Stimulated activated CD4-positive, alpha-beta T cell treated with anti-CD3 and anti-CD28 coated beads, TNF-alpha, amount 100 ng/mL, for 24 hours (primary cell): ENCODE results near the gene C19orf33.

Experiments used
- DNase-seq, 3 experiments: peaks; one replicate each; pipeline ENCODE4 v3.0.0-alpha.2; 2020; ENCODE audit warnings: low read depth in 3 of 3

Gene C19orf33

DNA sequence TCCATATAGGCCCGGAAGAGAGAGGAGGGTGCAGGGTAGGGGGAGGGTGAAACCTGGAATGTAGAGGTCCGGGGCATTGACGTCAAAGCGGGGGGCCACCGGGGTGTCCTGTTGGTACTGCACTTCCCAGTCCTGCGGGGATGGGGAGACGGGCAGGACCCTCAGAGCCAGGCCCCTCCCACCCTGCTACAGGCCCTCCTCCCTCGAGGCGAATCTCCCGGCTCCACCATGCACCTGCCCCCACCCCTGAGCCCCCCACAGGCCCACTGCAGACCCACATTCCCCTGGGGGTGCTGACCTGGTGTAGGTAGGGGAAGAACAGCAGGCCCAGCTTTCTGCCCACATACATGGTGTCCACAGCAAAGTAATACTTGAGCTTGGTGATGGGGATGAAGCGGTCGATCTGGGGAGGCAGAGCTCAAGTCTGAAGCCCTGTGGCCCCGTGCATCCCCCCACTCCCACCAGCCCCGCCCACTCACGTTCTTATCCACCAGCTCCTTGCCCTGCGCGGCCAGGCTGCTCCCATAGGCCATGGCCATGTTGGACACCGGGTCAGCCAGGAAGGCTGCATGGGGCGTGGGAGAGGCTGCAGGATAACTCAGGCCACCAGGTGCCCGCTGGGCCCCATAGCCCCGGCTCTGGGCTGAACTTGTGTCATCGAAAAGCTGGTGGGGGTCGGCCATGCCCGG is 5.0 kb downstream of the C19orf33 start:
- DNase-seq: no peak

DNA sequence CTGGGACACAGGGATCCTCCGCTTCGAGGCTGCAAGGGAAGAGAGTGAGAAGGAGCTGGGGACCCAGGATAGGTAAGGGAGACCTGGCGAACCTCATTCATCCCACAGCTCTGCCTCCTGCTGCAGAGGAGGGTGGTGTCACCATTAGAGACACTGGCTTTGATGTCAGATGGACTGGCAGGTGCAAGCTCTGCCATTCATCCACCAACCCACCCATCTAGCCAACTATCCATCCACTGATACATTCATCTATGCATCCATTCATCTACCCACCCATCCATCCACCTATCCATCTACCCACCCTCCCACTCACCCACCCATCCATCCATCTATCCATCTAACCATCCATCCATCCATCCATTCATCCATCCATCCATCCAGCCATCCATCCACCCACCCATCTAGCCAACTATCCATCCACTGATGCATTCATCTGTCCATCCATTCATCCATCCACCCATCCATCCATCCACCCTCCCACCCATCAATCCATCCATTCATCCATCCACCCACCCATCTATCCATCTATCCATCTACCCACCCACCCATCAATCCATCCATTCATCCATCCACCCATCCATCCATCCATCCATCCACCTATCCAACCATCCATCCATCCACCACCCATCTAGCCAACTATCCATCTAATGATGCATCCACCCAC is 5.7 kb downstream of the C19orf33 start:
- no peak for DNase-seq

- no peak for DNase-seq
Observed at GRCh38 chr19:38310279-38310670, 6.2 kb downstream of the C19orf33 start.

DNA sequence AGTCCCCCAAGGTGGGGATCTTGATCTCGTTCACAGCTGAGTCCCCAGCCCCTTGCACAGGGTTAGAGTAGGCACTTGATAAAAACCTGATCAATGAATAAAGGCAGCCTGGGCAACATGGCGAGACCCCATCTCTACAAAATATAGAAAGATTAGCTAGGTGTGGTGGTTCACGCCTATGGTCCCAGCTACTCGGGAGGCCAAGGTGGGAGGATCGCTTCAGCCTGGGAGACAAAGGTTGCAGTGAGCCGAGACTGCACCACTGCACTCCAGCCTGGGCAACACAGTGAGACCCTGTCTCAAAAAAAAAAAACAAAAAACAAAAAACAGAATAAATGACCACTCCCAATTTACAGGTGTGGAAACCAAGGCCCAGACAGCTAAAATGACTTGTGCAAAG is 6.9 kb downstream of the C19orf33 start:
- no peak for DNase-seq

DNA sequence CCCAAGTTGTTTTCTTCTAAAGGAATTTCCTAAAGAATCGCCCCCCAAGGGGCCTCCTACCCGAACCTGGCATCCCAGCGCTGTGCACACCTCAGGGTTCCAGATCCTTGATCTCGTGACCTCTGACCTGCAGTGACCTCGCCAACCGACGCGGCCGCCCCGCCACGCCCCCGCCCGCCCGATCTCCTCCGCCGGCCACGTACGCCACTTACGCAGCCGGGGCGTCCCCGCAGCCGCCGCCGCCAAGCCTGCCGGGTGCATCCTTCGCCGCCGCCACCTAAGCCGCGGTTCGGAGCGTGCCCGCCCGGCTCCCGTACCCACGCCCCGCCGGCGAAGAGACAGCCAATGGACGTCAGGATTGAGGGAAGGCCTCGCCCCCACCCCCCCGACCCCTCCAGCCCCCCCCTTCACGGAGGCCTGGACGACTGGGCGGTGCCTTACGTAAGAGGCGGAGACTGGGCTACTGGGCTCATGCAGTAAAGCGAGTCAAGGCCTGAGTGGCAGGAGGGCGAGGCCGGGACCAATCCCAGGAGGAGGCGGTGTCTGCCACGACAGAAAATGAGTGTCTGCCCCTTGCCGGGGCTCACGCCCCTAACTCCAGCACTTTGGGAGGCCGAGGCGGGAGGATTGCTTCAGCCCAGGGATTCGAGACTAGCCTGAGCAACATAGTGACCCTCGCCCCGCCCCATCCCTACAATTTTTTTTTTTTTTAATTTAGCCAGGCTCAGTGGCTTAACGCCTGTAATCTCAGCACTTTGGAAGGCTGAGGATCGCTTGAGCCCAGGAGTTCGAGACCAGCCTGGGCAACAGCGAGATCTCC is 11.8 kb downstream of the C19orf33 start, which contains the start of gene YIF1B:
Gene YIF1B (minus strand): TSS at position 291 of the 820 bp plus-strand sequence. CDS start 30 bp downstream, at position 261.
- DNase-seq: peak; percentile 90 to 96 (median 92)

DNA sequence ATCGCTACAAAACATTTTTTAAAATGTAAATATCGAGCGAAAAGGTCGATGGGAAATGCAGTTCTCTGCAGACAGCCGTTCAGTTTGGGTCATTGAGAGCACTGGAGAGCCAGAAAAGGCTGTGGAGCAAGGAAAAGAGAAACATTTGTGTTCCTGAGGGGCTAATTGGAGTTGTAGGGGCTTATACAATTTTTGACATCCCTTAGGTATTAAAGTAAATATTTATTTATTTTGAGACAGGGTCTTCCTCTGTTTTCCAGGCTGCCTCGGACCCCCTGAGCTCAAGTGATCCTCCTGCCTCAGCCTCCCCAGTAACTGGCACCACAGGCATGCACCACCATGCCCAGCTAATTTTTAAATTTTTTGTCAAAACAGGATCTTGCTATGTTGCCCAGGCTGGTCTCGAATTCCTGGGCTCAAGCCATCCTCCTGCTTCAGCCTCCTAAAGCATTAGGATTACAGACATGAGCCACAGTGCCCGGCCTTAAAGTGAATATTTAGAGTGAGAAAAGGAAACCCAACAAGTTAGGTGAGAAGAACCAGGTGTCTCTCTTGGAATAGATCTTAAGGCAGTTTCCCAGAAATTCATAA is 12.5 kb downstream of the C19orf33 start:
- DNase-seq: no peak

- no peak for DNase-seq
Observed at GRCh38 chr19:38317104-38317612, 13.1 kb downstream of the C19orf33 start.

DNA sequence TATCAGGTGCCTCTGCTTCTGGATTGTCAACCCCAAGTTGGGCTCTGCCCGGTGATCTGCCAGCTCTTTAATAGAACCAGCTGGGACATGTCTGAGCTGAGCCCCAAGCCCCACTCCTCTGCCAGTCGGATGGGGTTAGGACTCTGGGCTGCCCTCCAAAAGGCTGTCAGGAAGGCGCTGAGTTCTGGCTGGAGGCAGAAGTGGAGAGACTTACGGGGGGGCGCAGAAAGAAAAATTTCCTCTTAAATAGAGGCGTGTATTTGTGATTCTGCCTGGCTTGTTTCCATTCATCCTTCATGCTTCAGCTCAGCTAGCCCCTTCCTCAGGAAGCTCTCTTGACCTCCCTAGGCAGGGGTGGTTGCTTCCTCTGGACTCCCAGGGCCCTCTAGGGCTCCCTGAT is 14.6 kb downstream of the C19orf33 start:
- DNase-seq: no peak

DNA sequence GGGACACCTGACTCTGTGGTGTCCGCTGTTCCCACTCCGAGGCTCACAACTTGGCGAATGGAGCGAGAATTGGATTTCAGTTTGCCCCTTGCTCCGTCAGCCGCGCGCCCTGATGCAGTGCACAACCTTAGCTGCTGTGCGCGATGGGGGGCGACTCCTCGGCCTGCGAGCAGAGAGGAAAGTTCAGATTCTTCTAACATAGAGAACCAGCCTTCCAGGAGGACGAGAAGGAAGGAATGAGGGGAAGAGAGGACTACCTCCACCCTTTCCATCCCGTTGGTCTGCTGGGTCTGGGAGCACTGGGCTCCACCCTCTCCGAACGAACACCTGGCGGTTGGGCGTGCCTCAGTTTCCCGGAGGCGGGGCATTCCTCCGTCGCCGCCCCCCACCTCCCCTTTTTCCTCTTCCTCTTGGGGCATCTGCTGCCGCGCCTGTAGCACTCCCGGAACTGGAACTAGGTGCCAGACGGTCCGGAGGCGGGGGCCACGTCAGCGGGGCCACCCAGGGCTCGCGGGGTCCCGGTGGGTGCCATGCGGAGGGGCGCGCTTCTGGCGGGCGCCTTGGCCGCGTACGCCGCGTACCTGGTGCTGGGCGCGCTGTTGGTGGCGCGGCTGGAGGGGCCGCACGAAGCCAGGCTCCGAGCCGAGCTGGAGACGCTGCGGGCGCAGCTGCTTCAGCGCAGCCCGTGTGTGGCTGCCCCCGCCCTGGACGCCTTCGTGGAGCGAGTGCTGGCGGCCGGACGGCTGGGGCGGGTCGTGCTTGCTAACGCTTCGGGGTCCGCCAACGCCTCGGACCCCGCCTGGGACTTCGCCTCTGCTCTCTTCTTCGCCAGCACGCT is 15.6 kb downstream of the C19orf33 start, which contains the start of gene KCNK6:
Gene KCNK6 (plus strand): TSS at position 425 of the 838 bp plus-strand sequence. CDS start 106 bp downstream, at position 531.
- peak; percentile 14 to 72 (median 19) for DNase-seq

GRCh38 chr19:38320969-38321339 is 16.9 kb downstream of the C19orf33 start:
- DNase-seq: no peak

DNA sequence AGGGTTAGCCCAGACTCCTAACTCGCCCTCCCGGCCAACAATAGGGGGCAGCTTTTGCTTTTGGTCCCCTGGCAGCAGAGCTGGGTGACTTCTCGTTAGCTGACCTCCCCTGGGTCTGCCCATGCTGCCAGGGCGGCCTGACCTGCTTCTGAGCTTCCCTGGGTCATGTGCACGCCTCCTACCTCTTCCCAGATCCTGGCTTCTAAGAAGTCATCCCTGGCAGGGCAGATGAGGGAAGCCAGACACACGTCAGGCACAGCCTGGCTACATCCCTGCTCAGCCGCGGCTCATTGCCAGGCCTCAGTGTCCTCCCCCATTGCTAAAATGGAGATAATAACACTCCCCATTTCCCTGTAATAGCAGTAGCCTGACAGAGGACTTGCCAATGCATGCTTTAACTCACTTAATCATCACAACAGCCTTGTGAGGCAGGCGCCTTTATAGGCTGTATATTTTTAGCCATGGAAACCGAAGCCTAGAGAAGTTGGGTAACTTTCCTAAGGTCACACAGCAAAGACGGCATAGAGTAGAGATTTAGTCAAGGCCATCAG is 17.7 kb downstream of the C19orf33 start:
- DNase-seq: no peak

GRCh38 chr19:38323291-38323690 is 19.2 kb downstream of the C19orf33 start:
- no peak for DNase-seq

DNA sequence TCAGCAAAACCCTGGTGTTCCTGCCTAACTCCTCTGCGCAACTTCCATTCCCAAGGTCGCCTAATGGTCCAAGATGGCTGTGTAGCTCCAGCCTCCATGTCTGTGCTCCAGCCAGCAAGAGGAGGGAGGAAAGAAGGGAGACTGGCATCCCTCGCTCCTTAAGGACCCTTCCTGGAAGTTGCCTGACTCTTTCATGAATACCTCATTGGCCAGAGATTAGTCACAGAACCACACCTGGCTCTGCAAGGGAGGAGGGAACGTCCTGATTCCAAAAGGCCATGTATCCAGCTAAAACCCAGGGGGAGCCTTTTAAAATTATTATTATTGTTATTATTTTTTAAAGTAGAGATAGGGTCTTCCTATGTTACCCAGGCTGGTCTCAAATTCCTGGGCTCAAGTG is 20.4 kb downstream of the C19orf33 start:
- no peak for DNase-seq

DNA sequence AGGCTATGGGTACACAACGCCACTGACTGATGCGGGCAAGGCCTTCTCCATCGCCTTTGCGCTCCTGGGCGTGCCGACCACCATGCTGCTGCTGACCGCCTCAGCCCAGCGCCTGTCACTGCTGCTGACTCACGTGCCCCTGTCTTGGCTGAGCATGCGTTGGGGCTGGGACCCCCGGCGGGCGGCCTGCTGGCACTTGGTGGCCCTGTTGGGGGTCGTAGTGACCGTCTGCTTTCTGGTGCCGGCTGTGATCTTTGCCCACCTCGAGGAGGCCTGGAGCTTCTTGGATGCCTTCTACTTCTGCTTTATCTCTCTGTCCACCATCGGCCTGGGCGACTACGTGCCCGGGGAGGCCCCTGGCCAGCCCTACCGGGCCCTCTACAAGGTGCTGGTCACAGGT is 22.5 kb downstream of the C19orf33 start:
- no peak for DNase-seq

DNA sequence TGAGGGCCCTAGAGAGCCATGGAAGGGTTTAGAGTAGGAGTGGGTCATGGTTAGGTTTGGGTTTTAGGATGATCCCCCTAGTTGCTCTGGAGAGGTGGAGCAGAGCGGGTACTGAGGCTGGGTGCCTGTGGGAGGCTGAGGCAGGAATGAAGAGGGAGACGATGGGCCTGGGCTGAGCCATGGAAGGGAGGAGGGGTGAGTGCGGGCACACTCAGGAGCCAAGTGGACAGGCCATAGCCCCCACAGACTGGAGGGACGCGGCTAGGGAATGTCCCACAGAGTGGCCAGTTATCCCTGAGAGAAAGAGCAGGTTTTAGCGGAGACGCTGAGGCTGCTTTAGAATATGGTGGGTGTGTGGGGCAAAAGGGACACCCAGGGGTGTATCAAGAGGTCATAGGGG is 25.6 kb downstream of the C19orf33 start:
- DNase-seq: no peak

GRCh38 chr19:38331728-38332127 is 27.7 kb downstream of the C19orf33 start:
- no peak for DNase-seq

- no peak for DNase-seq
Observed at GRCh38 chr19:38333245-38333644, 29.2 kb downstream of the C19orf33 start.

GRCh38 chr19:38335949-38336637 is 32.0 kb downstream of the C19orf33 start:
- DNase-seq: peak; percentile 91 to 97 (median 92)

GRCh38 chr19:38336638-38337359 is 32.7 kb downstream of the C19orf33 start:
- DNase-seq: peak; percentile 89 to 96 (median 95)

- DNase-seq: no peak
Observed at GRCh38 chr19:38337360-38337653, 33.3 kb downstream of the C19orf33 start.
